Tongue (tissue), 1 donor: Measurements from ENCODE around the gene TMEM184C. TPM values are rescaled to one million over a fixed set of nuclear protein-coding genes. Genes with fewer than 3 reads are reported as not detected.

Source experiments
- total RNA-seq: library from RNA; depleted of rRNA; stranded (reverse); fragments of >200 nt; gene quantifications from one replicate; pipeline ENCODE4 v1.2.3, GENCODE V29; 2014

Gene TMEM184C
- total RNA-seq, 1 donor from 2014 or later, result 37.7 TPM

Other genes with a start within 250 kb of the TMEM184C start
- gene EDNRA, start 136.3 kb upstream of the TMEM184C start, total RNA-seq, result 34.5 TPM
- 19.3 TPM for gene PRMT9, start 66.8 kb downstream of the TMEM184C start, total RNA-seq
- 87.4 TPM for gene ARHGAP10, start 114.7 kb downstream of the TMEM184C start, total RNA-seq